Endothelial cell of umbilical vein (primary cell): ENCODE data around the gene KCNMA1. TPM values are rescaled to one million over a fixed set of nuclear protein-coding genes. Genes with fewer than 3 reads are reported as not detected.

Experiments used
- BruUV-seq: library from RNA; stranded (reverse); fragments of 400-500 nt; replicated peaks from 2 replicates; lab custom pipeline; 2021; lab: Mats Ljungman, UMichigan
- CTCF ChIA-PET: fragments of 300-600, 350-600 bp; sonication (Branson Sonifier 250); formaldehyde crosslinking; loops from one replicate; lab custom pipeline; 2021; ENCODE audit warnings: antibody characterized with exemption, inconsistent platforms; lab: Charles Lee
- POLR2A ChIA-PET: fragments of 300-600, 350-600 bp; sonication (Branson Sonifier 250); formaldehyde crosslinking; loops from one replicate; lab custom pipeline; 2021; ENCODE audit warnings: antibody characterized with exemption, inconsistent platforms; lab: Charles Lee
- DNase-seq: peaks from one replicate; pipeline ENCODE4 v3.0.0-alpha.2; 2011; ENCODE audit warnings: low read depth, low spot score
- FAIRE-seq: peaks from 2 replicates; lab custom pipeline; 2011; peaks lifted over from hg19 to GRCh38; lab: Jason Lieb, UNC
- H2AFZ ChIP-seq: 2 replicates; pipeline ENCODE4 v1.6.0; 2012; ENCODE audit warnings: low read depth, low read length, control low read depth, inconsistent platforms
- H3K27ac ChIP-seq: 2 replicates; pipeline ENCODE4 v1.5.1; 2011; ENCODE audit warnings: low read depth, mild to moderate bottlenecking, control low read depth, low read length, moderate library complexity; ENCODE audit not compliant: insufficient read depth
- H3K27me3 ChIP-seq, 2 experiments: 2 replicates each; pipeline versions ENCODE4 v1.6.0 to v1.6.1; 2011; ENCODE audit warnings: low read length in 2 of 2, mixed read lengths in 1 of 2; ENCODE audit not compliant: control insufficient read depth in 2 of 2, insufficient read depth in 2 of 2
- H3K36me3 ChIP-seq, 2 experiments: 2 replicates in 1 of 2; 3 replicates in 1 of 2; pipeline ENCODE4 v1.5.1; 2011; ENCODE audit warnings: low read length in 2 of 2, mild to moderate bottlenecking in 1 of 2, moderate library complexity in 1 of 2; ENCODE audit not compliant: control insufficient read depth in 2 of 2, insufficient read depth in 2 of 2; ENCODE audit errors: extremely low read depth in 1 of 2
- H3K4me1 ChIP-seq: 3 replicates; pipeline ENCODE4 v1.5.1; 2011; ENCODE audit warnings: mild to moderate bottlenecking, low read length; ENCODE audit not compliant: control insufficient read depth, insufficient read depth; ENCODE audit errors: extremely low read depth
- H3K4me2 ChIP-seq: 2 replicates; pipeline ENCODE4 v1.6.1; 2011; ENCODE audit warnings: low read length, control low read depth, mixed read lengths; ENCODE audit not compliant: insufficient read depth
- H3K4me3 ChIP-seq, 3 experiments: fragments of 200-600 bp in 1 of 3; sonication (generic), shearing (Covaris generic) in 1 of 3; replicated peaks in 1 of 3; 2 replicates each; pipeline ENCODE4 v1.5.1; 2011 to 2016; ENCODE audit warnings: control low read depth in 3 of 3, low read length in 3 of 3, mild to moderate bottlenecking in 2 of 3, inconsistent platforms in 1 of 3, low read depth in 1 of 3, moderate library complexity in 1 of 3; ENCODE audit not compliant: insufficient read depth in 1 of 3
- H3K79me2 ChIP-seq: 2 replicates; pipeline ENCODE4 v1.6.0; 2012; ENCODE audit warnings: low read length, inconsistent platforms; ENCODE audit not compliant: control insufficient read depth, insufficient read depth
- H3K9ac ChIP-seq: replicated peaks from 2 replicates; pipeline ENCODE3; 2011; ENCODE audit warnings: low read length, control low read depth; ENCODE audit not compliant: insufficient read depth; ENCODE audit errors: extremely low read depth
- H3K9me1 ChIP-seq: replicated peaks from 3 replicates; pipeline ENCODE4 v1.6.0; 2011; ENCODE audit warnings: mild to moderate bottlenecking, low read length; ENCODE audit not compliant: control insufficient read depth, insufficient read depth; ENCODE audit errors: extremely low read depth
- H3K9me3 ChIP-seq: replicated peaks from 2 replicates; pipeline ENCODE4 v1.5.1; 2012; ENCODE audit warnings: low read length, inconsistent platforms; ENCODE audit not compliant: control insufficient read depth, insufficient read depth
- H4K20me1 ChIP-seq: replicated peaks from 2 replicates; pipeline ENCODE3; 2011; ENCODE audit warnings: mild to moderate bottlenecking, low read length; ENCODE audit not compliant: control insufficient read depth, insufficient read depth; ENCODE audit errors: extremely low read depth
- CTCF ChIP-seq, 2 donors: IDR thresholded peaks; 1 replicate in 1 of 2; 2 replicates in 1 of 2; pipeline ENCODE4 v1.5.1; 2011; ENCODE audit warnings: low read length in 2 of 2, mild to moderate bottlenecking in 2 of 2, moderate library complexity in 2 of 2, control low read depth in 1 of 2, inconsistent platforms in 1 of 2, low read depth in 1 of 2; ENCODE audit not compliant: insufficient read depth in 1 of 2; ENCODE audit errors: extremely low read depth in 1 of 2
- EZH2 ChIP-seq: IDR thresholded peaks from 2 replicates; pipeline ENCODE4 v1.6.1; 2012; ENCODE audit warnings: borderline replicate concordance, low read depth, mild to moderate bottlenecking, moderate library complexity, low read length, inconsistent platforms; ENCODE audit not compliant: severe bottlenecking
- FOS ChIP-seq: IDR thresholded peaks from 2 replicates; pipeline ENCODE4 v1.6.1; 2011; ENCODE audit warnings: mild to moderate bottlenecking, low read length, moderate library complexity, borderline replicate concordance; ENCODE audit not compliant: insufficient read depth
- GATA2 ChIP-seq: IDR thresholded peaks from 2 replicates; pipeline ENCODE4 v1.7.0; 2011; ENCODE audit warnings: low read depth, mild to moderate bottlenecking, moderate library complexity, mixed read lengths, low read length; ENCODE audit not compliant: insufficient read length, insufficient read depth
- JUN ChIP-seq: IDR thresholded peaks from 2 replicates; pipeline ENCODE4 v1.6.1; 2011; ENCODE audit warnings: borderline replicate concordance, low read depth; ENCODE audit not compliant: insufficient read length, insufficient read depth
- MYC ChIP-seq: IDR thresholded peaks from one replicate; pipeline ENCODE4 v1.6.1; 2011; ENCODE audit warnings: mild to moderate bottlenecking, low read depth, low read length
- POLR2A ChIP-seq: IDR thresholded peaks from 2 replicates; pipeline ENCODE4 v1.6.1; 2012; ENCODE audit warnings: low read depth, mild to moderate bottlenecking, control low read depth, low read length
- POLR2AphosphoS5 ChIP-seq: IDR thresholded peaks from 2 replicates; pipeline ENCODE4 v1.6.1; 2012; ENCODE audit warnings: low read depth, mild to moderate bottlenecking, control low read depth, low read length, moderate library complexity; ENCODE audit not compliant: insufficient read depth
- dilution Hi-C: fragments of 300-500 bp; cut with MboI; formaldehyde crosslinking; loops from one replicate; pipeline ENCODE4 v1.15.0; 2019; ENCODE audit warnings: low sequenced_read_pairs; ENCODE audit not compliant: extremely low pct_ligation_motif_present
- intact Hi-C: fragments of 100-400 bp; cut with micrococcal nuclease; formaldehyde crosslinking; loops from one replicate; pipeline ENCODE4 v1.10.0; 2022
- polyA plus RNA-seq, 4 experiments: library from polyadenylated mRNA; depleted of rRNA in 3 of 4; stranded (reverse) in 3 of 4; unstranded in 1 of 4; fragments of >200 nt; gene quantifications; 2 replicates each; pipeline versions ENCODE4 v1.2.1 to v1.2.3, GENCODE V29; 2011 to 2012; ENCODE audit warnings: missing spikeins in 1 of 4
- total RNA-seq: library from RNA; stranded (reverse); gene quantifications from 2 replicates; pipeline ENCODE4 v1.2.3, GENCODE V29; 2021
- TF ChIP-seq, protein P1 (sequence below): IDR thresholded peaks from 2 replicates; pipeline ENCODE4 v1.6.1; 2011; ENCODE audit not compliant: insufficient read depth, insufficient read length

Gene KCNMA1
- total and polyA plus RNA-seq, 2 donors (not counting 3 experiments of a cell fraction or from before 2014, with no cell fraction given): 0.10 to 0.82 TPM

DNA sequence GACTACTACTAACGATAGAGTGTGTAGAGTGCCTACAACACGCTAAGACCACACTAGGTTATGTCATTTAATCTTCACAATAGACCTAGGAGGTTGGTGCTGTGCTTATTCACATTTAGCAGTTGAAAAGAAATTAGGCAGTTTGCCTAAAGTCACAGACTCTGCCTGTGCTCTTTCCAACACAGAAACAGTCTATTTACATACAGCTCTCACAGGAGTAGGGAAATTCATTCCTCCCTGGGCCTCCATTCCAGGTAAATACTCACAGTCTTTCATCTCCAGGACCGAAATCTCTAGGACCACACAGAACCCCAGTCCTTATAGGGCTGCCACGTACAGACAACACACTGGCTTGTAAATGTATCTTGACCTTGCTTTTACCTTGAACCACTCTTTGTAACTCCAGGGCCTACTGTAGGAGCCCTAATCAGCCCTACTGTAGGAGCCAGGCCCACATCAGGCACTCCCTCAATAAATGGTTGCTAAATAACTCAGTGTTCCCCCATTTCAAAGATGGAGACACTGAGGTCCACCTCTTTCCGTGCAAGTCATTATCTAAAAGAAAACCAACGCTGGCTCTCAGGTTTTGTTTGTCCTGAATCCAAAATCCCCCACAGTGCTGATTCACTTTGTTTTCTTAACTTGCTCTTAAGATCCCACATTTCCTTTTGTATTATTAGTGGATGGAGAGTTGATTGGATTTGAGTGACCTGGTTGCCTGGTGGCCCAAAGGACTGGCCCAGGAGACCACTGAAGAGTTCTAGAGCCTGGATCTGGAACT lies 146.9 kb downstream of the KCNMA1 start:
- no peaks in the 10 kb centered on the region for H3K4me1 ChIP-seq
- TF ChIP-seq FOS (peak; percentile 12), EZH2 (no peak)
- H3K9me3 ChIP-seq: no peaks in the 10 kb centered on the region
- H3K4me2 ChIP-seq: no peak overlapping the region
- no peak overlapping the region for H3K27ac ChIP-seq
- no peaks in the 10 kb centered on the region for H3K9me1 ChIP-seq
- no peak overlapping the region for H3K4me3 ChIP-seq
- H3K9ac ChIP-seq: no peak overlapping the region
- H3K36me3 ChIP-seq: no peaks in the 10 kb centered on the region
- DNase-seq (peak; percentile 6), FAIRE-seq (no peak)
- dilution Hi-C loops: no loop called here
- H2AFZ ChIP-seq: no peak overlapping the region
- BruUV-seq: no TSS peak
- intact Hi-C loops: loop anchor here (2.0 to 5.0 kb wide), 2 partner anchors 98 to 238 kb away; no protein-coding TSS in a partner anchor
- POLR2A ChIA-PET: no interaction called here
- H4K20me1 ChIP-seq: no peaks in the 10 kb centered on the region
- H3K27me3 ChIP-seq: peaks cover 0 to 2% of the 10 kb centered on the region in 2 experiments
- no peaks in the 10 kb centered on the region for H3K79me2 ChIP-seq
- CTCF ChIA-PET: interaction anchor here (2.0 kb wide), 1 partner anchor 41 kb away, joined by 4 read pairs; no protein-coding TSS in a partner anchor

- H3K27me3 ChIP-seq: peaks cover 0 to 2% of the 10 kb centered on the region in 2 experiments
- CTCF ChIA-PET: interaction anchor here (0.8 to 1.2 kb wide), 2 partner anchors 11 to 21 kb away, joined by 3 to 6 read pairs; no protein-coding TSS in a partner anchor
- H3K36me3 ChIP-seq: no peaks in the 10 kb centered on the region
- no peak overlapping the region for H3K9ac ChIP-seq
- no peak for FAIRE-seq
- no peaks in the 10 kb centered on the region for H3K4me1 ChIP-seq
- dilution Hi-C loops (no loop called here), intact Hi-C loops (no loop called here)
- no peaks in the 10 kb centered on the region for H3K79me2 ChIP-seq
- H3K4me3 ChIP-seq: no peak overlapping the region
- no peak overlapping the region for H3K27ac ChIP-seq
- BruUV-seq: no TSS peak
- no peaks in the 10 kb centered on the region for H3K9me3 ChIP-seq
- H3K4me2 ChIP-seq: no peak overlapping the region
- H4K20me1 ChIP-seq: no peaks in the 10 kb centered on the region
- DNase-seq: no peak
- no peak overlapping the region for H2AFZ ChIP-seq
- no peak for TF ChIP-seq JUN
- TF ChIP-seq POLR2AphosphoS5: no peak
- TF ChIP-seq CTCF (IDR thresholded peaks at IDR 0.05; ENCODE audit: extremely low read depth in 1 of 2, insufficient read depth in 1 of 2, low read depth in 1 of 2, low read length in 2 of 2): no peak
- TF ChIP-seq, protein P1, sequence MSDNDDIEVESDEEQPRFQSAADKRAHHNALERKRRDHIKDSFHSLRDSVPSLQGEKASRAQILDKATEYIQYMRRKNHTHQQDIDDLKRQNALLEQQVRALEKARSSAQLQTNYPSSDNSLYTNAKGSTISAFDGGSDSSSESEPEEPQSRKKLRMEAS: no peak
- TF ChIP-seq FOS: no peak
- no peak for TF ChIP-seq MYC
- no peak for TF ChIP-seq GATA2
- no peak for TF ChIP-seq POLR2A
- no peak for TF ChIP-seq EZH2
- POLR2A ChIA-PET: no interaction called here
- no peaks in the 10 kb centered on the region for H3K9me1 ChIP-seq
These were observed 151.1 kb downstream of the KCNMA1 start for GRCh38 chr10:77486517-77486916.
